GM18508 (cell line): ENCODE data around the gene STARD13.
A peak's percentile ranks its signal among the peaks of the same experiment; 100 is the strongest.
"Not testable (repeated sequence)": the region's sequence is repeated elsewhere in the genome, so short reads cannot be mapped to it uniquely, and the experiment has no call there.

ENCODE experiments used
- ATAC-seq: cut with Tn5 transposase; IDR thresholded peaks from one replicate; pipeline ENCODE4 v1.9.1; 2021; ENCODE audit warnings: moderate number of reproducible peaks; ENCODE audit not compliant: insufficient read depth, unreplicated experiment

STARD13 gene

DNA sequence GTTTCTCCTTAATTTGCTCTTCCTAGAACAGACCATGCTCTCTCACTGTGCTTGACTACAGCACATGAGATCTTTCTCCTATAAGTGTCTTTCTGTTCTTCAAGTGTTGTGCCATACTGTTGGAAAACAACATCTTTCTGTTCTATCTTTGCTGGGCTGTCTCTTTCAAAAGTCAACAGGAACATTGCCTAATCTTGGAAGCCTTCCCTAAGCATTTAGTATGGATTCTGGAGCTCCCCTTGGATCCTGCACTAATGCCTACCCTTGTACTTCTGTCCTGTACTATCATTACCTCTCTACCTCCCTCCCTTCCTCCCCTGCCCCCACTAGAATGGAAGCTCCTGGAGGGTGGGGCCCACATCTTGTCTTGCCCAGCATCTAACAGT, 26.8 kb downstream of the STARD13 start:
- no peak for ATAC-seq

DNA sequence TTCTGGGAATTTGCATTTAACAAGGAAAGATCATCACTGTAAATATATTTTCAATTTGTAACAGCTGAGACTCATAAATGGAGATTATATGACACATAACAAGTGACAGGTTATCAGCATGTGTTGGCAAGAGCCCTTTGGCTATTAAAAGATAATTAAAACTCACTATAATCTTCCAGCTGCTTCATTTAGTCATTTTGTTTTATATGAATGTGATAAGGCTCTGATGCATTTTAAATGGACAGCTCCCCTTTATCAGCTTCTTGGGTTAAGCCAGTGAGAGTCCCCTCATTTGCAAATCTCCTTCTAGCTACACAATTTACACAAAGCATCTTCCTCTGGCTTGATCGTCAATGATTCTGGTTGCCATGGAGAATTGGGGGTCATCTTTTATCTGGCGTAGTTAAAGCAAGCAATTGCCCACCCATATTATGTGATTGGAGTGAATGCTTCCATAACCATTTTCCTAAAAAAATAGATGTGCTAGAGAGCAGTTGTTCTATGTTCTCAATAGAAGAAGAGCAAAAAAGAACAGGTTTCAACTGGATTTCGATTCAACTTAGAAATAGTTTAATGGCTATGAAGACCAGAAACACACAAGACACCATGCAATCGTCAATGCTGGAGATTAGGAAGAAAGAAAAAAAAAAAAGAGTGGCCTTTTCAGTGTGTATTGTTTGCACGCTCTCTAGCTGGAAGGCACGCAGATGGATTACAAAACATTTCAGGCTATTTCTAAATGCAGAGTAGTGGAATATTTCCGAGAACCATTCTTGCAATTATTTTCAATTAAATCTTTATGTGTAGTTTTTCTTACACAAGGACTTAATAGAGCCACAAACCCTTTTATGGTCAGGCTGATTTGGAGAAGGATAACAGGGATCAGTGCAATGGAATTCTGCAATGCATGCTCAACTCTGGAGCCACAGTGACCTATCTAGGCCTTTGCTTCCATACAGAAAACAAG, 27.4 kb downstream of the STARD13 start:
- no peak for ATAC-seq

DNA sequence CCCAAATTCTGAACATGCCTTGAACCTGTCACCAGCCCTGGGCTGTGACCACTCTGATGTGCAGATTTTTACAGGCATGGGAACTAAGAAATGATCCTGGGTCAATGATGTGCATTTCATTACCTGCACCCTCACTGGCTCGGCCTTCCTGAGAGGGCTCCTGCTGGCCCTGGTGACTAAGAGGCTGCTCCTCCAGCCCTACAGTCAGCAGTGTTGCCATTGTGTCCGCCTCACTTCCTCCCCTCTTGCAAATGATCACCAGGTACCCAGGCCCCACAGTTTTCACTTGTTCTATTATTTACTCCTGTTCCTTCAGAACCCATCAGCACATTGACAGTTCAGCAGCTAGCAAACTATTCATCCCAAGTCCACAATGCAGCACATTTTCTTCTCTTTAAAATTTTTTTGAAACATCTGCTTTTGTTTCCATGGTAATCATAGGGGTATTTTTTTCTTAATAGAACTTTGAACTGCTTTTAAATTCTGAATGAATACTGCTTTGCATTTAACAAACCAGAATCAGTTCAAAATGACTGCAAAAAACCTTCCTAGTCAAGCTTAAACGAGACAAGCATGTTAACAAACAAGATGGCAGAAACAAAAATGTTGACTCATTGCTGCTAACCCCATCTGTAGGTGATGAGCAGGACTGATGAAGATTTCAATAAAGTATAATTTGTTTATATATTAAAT, 29.3 kb downstream of the STARD13 start:
- no peak for ATAC-seq

DNA sequence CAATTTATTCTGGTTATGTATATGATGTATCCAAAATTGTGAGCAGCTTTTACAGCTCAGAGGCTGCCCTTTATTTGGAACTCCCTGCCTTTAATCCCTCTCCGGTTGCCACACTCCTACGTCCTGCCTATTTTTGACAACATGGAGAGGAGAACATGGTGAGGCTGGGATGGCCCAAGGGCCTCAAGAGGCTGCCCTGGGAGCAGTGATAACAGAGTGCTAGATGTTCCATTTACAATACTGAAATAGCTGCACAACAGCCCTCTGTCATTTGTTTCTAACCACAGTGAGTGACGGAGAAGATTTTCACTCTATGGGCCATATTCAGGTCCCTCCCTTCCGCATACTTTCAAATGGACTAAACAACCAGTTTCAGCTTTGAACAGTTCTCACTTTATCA, 33.4 kb downstream of the STARD13 start:
- ATAC-seq: no peak

DNA sequence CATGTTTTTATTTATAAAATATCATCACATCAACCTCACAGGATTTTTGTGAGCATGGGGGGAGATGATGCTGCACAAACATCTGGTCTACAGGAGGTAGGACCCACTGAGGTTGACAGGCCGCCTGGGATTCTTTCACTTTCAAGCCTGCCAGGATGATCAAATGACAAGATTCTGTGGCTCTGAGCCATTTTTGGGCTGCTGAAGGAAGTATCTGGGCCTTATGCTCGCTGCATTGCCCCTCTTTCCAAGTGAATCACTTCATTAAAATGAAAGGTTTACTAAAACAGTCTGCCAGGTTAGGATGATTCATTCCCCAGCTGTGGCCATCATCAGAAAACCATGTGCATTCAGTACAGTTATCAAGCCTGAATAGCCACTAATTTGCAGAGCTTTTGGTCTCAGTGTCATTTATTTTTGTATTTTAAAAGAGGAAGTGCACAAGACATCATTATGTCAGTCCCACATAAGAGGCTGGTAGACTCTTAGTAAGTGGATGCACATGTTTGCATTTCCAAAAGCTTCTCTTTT, 34.4 kb downstream of the STARD13 start:
- peak; percentile 52 for ATAC-seq

DNA sequence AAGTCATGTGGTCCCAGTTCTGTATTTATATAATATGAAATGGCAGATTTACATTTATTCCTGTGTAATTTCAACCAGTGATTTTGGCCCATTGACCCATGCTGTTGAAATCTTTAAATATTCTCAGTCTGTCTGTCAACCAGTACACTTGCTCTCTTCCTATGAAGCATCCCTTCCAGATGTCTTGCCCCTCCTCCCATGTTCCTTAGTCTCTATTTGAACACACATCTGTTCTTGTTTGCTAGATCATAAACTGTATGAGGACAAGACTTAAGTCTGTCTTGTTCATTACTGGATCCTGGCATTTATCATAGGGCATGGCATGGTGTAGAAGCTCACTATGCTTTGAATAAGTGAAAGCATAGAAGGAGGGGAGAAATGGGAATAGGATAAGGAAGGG, 34.9 kb downstream of the STARD13 start:
- no peak for ATAC-seq

DNA sequence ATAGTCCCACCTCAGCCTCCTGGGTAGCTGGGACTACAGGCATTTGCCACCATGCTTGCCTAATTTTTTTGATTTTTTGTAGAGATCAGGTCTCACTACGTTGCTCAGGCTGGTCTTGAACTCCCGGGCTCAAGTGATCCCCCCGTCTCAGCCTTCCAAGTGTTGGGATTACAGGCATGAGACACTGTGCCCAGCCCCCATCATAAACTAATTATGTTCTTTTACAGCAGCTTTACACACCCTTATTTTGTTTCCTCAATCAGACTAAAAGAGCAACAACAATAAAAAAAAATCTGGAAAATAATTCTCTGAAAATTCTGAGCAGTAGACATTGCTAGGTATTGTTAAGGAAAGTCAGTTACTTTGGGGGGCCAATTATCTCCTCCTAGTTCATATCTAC, 35.7 kb downstream of the STARD13 start:
- ATAC-seq: no peak

DNA sequence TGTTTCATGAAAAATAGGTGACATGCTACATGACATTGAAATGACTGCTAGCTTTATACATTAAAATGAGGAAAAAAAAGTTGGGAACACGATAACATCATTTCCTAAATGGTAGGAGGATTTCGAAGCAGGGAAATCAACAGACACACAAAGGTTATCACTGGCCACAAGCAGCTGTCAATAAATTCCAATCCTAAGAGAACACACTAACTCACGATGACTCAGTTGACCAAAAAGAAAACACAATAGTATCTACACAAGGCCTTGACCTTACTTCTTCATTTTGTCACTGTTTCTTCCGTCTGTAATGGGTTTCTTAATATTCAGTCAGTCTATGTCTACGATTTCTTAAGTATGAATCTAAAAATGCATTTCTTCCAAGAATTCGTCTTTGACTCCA, 36.5 kb downstream of the STARD13 start:
- ATAC-seq: no peak

DNA sequence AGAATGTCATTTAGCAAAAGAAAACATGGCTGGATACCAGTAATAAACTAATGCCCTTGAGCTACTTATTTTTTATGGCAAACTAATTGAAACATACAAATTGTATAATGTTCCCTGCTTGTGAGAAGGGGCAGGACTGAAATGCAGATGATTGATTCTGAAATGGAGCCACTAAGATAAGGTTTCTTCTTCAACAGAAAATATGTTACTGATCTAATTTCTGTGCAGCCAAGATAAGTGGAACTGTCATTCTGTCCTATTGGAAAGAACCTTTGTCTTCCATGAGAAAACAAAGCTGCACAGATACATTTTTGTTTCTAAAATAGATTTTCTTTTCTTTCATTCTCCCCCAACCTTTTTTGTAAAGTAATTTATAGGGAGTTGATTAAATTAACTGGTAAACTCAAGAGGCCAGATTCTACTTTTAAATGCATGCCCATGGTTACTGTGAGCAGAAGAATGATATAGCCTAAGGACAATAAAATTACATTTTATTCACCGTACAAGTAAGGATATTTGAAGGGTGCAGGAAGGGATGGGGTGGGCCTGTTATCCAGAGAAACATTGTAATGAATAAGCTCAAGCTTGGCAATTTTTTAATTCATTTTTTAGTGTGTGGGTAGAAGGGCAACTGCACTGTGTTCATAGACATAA, 39.9 kb downstream of the STARD13 start:
- ATAC-seq: no peak

DNA sequence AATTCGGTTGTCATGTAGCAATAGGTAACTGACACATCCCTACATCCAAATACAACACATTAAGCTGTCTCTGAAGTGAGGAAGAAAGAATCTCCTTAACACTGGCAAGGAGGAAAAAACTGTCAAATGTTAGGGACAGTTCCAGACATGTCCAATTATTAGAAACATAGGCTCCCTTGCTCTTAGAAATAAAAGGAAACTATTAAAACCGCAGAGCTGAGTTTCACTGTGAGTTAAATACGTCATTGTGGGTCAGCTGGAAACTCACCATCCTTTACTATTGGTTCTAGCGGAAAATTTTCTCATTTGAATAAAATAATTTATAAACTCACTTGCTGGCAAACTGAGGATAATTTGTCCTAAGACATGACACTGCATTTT, 40.7 kb downstream of the STARD13 start:
- ATAC-seq: no peak

DNA sequence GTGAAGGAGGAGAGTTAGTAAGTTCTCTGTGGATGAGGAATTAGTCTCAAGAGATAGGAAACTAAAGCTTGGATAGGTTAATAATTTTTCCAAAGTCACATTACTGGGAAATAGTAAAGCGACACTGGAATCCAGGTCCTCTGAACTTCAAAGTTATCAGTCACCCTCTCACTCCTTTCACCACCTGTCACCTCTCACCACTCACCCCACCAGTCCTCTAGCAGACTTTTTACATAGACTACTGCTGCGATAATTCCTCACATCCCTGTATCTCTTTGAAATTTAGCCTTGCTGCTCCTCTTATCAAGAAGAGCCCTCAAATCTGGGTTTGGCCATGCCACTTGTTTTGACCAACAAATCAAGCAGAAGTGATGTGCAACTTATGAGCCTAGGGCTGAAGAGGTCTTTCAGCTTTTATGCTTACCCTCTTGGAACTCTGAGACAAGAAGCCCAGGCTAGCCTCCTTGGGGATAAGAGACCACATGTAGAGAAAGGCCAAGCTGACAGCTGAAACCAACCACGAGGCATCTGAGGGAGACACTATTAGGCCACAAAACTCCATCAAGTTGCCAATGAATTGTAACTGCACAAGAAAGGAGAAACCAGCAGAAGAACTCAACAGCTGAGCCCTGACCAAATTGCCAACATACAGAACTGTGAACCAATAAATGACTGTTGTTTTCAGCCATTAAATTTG, 41.2 kb downstream of the STARD13 start:
- no peak for ATAC-seq

DNA sequence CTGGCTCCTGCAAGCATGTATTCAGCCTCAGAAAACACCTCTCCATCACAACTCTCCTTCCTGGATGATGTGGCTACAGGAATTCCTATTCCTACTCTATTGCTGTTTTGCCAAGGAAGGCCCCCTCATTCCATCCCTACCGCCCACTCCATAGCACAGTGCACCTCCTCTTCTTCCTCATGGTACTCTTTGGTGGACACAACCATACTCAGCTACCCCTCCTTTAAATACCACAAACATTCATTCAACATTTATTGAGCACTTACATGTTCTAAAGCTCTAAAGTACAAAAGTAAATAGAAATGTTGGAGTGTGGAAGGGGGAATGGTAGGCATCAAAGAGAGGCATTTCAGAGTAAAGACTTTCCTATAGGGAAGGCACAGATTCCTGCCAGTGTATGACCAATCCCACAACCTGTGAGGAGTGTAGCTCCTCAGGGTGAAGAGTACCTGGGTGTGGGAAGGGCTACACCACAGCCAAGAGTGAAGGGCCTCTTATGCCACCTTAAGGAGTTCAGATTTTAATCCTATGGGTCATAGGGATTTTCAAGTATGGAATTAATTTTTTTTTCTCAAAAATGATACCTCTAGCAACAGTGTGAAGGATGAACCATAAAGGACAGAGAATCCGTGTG, 42.5 kb downstream of the STARD13 start:
- ATAC-seq: no peak

DNA sequence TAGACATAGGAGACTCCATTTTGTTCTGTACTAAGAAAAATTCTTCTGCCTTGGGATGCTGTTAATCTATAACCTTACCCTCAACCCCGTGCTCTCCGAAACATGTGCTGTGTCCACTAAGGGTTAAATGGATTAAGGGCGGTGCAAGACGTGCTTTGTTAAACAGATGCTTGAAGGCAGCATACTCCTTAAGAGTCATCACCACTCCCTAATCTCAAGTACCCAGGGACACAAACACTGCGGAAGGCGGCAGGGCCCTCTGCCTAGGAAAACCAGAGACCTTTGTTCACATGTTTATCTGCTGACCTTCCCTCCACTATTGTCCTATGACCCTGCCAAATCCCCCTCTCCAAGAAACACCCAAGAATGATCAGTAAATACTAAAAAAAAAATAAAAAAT, 43.2 kb downstream of the STARD13 start:
- not testable (repeated sequence) for ATAC-seq

DNA sequence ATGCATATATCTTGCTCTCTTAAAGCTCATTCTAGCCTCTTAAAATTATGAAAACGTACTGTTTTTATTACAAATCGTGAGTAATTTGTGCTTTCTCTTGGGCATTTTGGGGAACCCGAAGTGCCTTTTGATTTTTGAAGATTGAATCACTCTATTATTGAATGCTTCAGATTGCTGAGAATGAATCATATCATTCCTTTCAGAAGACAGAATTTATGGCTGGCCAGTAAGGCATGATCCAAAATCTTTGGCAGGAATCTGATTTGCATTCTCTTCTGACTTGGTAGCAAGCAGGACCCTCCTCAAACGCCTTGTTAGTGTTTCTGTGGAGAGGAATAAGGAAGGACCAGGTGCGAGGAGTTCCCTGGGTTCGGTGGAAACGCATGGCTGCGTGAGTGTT, 49.5 kb downstream of the STARD13 start:
- ATAC-seq: no peak

DNA sequence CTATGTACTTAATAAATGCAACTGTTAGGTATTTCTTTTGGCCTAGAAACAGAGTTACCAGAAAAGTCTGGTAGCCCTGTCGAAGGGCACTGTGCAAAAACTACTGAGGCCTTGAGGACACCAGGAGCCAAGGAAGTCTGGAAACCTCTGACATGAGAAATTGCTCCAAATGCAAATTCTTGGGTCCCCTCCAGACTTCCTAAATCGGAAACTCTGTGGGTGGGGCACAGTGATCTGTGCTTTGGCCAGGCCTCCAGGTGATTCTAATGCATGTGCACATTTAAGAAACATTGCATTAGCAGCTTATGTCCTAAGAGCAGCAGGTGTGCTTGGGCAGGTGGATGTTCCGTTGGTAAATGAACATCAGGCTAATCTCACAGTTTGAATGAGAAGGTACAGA, 50.0 kb downstream of the STARD13 start:
- ATAC-seq: no peak

DNA sequence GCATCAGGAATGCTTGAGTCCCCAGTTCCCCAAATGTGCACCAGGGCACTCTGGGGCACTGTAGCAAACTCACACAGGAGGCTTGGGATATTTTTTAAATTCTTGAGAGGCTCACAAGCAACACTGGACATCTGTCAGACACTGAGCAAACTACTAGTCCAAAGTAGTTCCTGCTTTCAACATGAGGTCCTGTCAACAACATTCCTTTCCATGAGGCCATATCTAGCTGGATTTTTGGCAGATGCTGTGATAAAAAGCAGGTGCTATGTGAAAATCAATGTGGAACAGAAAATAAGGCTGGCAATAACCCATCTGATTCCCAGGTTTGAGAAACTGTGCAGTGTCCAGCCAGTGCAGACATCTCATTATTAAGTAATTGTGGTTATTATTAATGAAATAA, 50.5 kb downstream of the STARD13 start:
- ATAC-seq: no peak

DNA sequence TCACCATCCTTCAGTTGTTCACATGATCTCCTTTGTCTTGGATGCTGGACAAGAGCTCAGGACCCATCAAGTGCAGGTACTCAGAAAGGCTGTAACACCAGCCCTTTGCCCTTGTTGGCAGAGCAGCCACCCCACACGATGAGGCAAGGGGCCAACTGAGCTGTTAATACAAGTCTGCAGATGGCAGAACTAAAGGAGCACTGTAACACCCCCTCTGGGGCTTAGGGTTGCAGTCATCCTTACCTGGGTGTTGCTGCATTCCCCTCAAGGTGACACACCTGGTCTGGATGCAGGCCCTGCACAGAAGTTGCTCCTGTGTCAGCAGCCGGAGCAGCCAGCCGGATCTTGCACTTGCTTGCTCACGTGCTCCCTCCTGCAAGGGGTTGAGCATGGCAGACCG, 52.0 kb downstream of the STARD13 start:
- no peak for ATAC-seq

DNA sequence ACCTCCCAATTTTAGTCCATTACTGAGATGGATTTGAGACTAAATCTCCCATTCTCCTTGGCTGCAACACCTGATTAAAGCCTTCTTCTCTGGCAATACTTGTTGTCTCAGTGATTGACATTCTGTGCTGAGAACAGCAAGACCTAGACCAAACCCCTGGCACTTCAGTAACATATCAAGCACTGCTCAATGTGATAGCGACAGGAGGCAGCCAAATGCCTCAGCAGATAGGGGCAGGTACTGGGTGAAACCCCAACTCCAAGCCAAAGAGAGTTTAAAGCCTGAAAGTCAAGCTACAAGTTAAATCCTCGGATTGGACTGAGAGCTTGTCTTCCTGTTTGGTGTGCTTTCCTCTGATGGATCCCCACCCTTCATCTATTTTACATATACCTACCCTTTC, 52.7 kb downstream of the STARD13 start:
- no peak for ATAC-seq

DNA sequence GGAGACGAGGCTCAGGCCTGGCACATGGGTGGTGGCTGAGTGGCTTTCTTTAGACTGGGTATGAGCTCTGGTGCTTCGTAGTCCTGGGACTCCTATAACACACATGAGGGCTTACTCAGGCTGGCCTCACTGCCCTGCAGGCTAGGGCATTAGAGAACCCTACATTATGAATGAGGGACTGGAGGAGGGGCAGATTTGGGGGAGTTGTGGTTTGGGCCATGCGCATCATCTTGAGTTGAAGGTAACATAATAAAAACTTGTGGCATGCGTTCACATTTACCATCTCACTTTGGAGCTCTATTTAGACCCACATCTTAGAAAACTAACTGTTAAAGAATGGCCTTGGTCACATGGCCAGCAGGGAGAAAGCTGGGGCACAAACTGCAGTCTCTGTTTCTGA, 54.2 kb downstream of the STARD13 start:
- ATAC-seq: no peak
